ENCODE results near the gene NOC4L. TPM values are rescaled to one million over a fixed set of nuclear protein-coding genes. Genes with fewer than 3 reads are reported as not detected.

Gene NOC4L
- total and polyA plus RNA-seq, 2 experiments from 2014 or later = 42.4 to 54.7 TPM

- H3K4me1 ChIP-seq (ENCODE audit: insufficient read depth) = no peaks in the 10 kb centered on the region
- H3K36me3 Mint-ChIP-seq (ENCODE audit: low read depth) = peaks cover 47% of the 10 kb centered on the region
- H3K4me3 ChIP-seq = no peak overlapping the region
- H3K4me3 Mint-ChIP-seq = no peak overlapping the region
- H4K20me1 ChIP-seq (replicated peaks; ENCODE audit: insufficient read depth) = no peaks in the 10 kb centered on the region
- H3K9me3 Mint-ChIP-seq = no peaks in the 10 kb centered on the region
- DNase-seq (ENCODE audit: low spot score) = no peak
- H3K27ac ChIP-seq (ENCODE audit: low read depth) = no peak overlapping the region
- no peaks in the 10 kb centered on the region for H3K9me2 ChIP-seq (ENCODE audit: insufficient read depth)
- no peaks in the 10 kb centered on the region for H3K4me1 Mint-ChIP-seq
- no peaks in the 10 kb centered on the region for H3K79me2 ChIP-seq (replicated peaks; ENCODE audit: insufficient read depth)
- no peak overlapping the region for H2AFZ ChIP-seq
- no peaks in the 10 kb centered on the region for H3F3A ChIP-seq (replicated peaks; ENCODE audit: low read depth)
- H3K4me2 ChIP-seq = no peak overlapping the region
- H3K36me3 ChIP-seq (ENCODE audit: insufficient read depth) = peaks cover 13% of the 10 kb centered on the region; the same call in 1 of the 2 replicates
- no peak overlapping the region for H3K27ac Mint-ChIP-seq
- ATAC-seq = no peak
- TF ChIP-seq NANOG (IDR thresholded peaks at IDR 0.05; ENCODE audit: borderline replicate concordance) (no peak), REST (IDR thresholded peaks at IDR 0.05; ENCODE audit: unreplicated experiment) (no peak), EZH2 (IDR thresholded peaks at IDR 0.05; ENCODE audit: low read depth, unreplicated experiment) (no peak), CREB1 (CRISPR knock-in tag; IDR thresholded peaks at IDR 0.05; ENCODE audit: low read depth) (no peak), ZNF462 (CRISPR knock-in tag; IDR thresholded peaks at IDR 0.05) (no peak), EZH2phosphoT487 (IDR thresholded peaks at IDR 0.05; ENCODE audit: unreplicated experiment) (no peak), ZNF331 (CRISPR knock-in tag; IDR thresholded peaks at IDR 0.05; ENCODE audit: low read depth) (no peak), JUNB (IDR thresholded peaks at IDR 0.05; ENCODE audit: unreplicated experiment) (no peak), ZNF114 (CRISPR knock-in tag; IDR thresholded peaks at IDR 0.05) (no peak), ETS1 (IDR thresholded peaks at IDR 0.05) (no peak), CTCF (conservative IDR thresholded peaks at IDR 0.05; ENCODE audit: low read depth in 2 of 2) (no peak), STAT1 (IDR thresholded peaks at IDR 0.05; ENCODE audit: unreplicated experiment) (no peak), POLR2AphosphoS5 (IDR thresholded peaks at IDR 0.05; ENCODE audit: low read depth) (no peak)
- H3K27me3 ChIP-seq (ENCODE audit: insufficient read depth) = no peaks in the 10 kb centered on the region
- H3K27me3 Mint-ChIP-seq (ENCODE audit: insufficient read depth, low read depth, poor library complexity) = peaks cover 6% of the 10 kb centered on the region
Observed at GRCh38 chr12:132121283-132121682, 23.0 kb upstream of the NOC4L start.

Measured in GM23338 (cell line).